Mesenchymal stem cell (in vitro differentiated cells and primary cell): ENCODE results near the gene PRKG1.

ENCODE experiments used
- DNase-seq: peaks from one replicate; pipeline ENCODE4 v3.0.0-alpha.2; 2013
- H2AFZ ChIP-seq: one replicate; pipeline ENCODE4 v1.6.1; 2013; ENCODE audit warnings: low read depth, mild to moderate bottlenecking, control low read depth, inconsistent platforms, low read length, moderate library complexity
- H2AK5ac ChIP-seq: 2 replicates; pipeline ENCODE4 v1.6.1; 2013; ENCODE audit warnings: low read length, moderate library complexity, mild to moderate bottlenecking, inconsistent platforms; ENCODE audit not compliant: severe bottlenecking
- H2BK120ac ChIP-seq: one replicate; pipeline ENCODE4 v1.6.1; 2013; ENCODE audit warnings: low read depth, mild to moderate bottlenecking, inconsistent platforms, low read length, moderate library complexity
- H2BK12ac ChIP-seq, 2 experiments: one replicate each; pipeline ENCODE4 v1.6.1; 2013; ENCODE audit warnings: inconsistent platforms in 2 of 2, low read length in 2 of 2, mild to moderate bottlenecking in 2 of 2, moderate library complexity in 2 of 2, control low read depth in 1 of 2
- H2BK15ac ChIP-seq: one replicate; pipeline ENCODE4 v1.6.1; 2013; ENCODE audit warnings: mild to moderate bottlenecking, low read depth, inconsistent platforms; ENCODE audit not compliant: poor library complexity, severe bottlenecking
- H2BK5ac ChIP-seq: 2 replicates; pipeline ENCODE4 v1.6.1; 2013; ENCODE audit warnings: low read depth, mild to moderate bottlenecking, low read length, control low read depth, inconsistent platforms; ENCODE audit not compliant: poor library complexity, severe bottlenecking
- H3K14ac ChIP-seq, 2 experiments: one replicate each; pipeline ENCODE4 v1.6.1; 2013; ENCODE audit warnings: inconsistent platforms in 2 of 2, low read length in 2 of 2, control low read depth in 1 of 2, mild to moderate bottlenecking in 1 of 2, moderate library complexity in 1 of 2
- H3K18ac ChIP-seq, 2 experiments: one replicate each; pipeline ENCODE4 v1.6.1; 2013; ENCODE audit warnings: inconsistent platforms in 2 of 2, low read length in 2 of 2, control low read depth in 1 of 2, low read depth in 1 of 2, mild to moderate bottlenecking in 1 of 2
- H3K23ac ChIP-seq, 2 experiments: one replicate each; pipeline ENCODE4 v1.6.1; 2013; ENCODE audit warnings: inconsistent platforms in 2 of 2, low read length in 2 of 2, mild to moderate bottlenecking in 2 of 2, moderate library complexity in 2 of 2, control low read depth in 1 of 2
- H3K27ac ChIP-seq: 2 replicates; pipeline ENCODE4 v1.5.1; 2013; ENCODE audit warnings: mild to moderate bottlenecking, moderate library complexity, low read length, control low read depth, inconsistent platforms; ENCODE audit not compliant: poor library complexity, severe bottlenecking
- H3K27me3 ChIP-seq, 2 experiments: 2 replicates each; pipeline versions ENCODE4 v1.6.1 to v1.7.0; 2013; ENCODE audit warnings: low read length in 2 of 2, mild to moderate bottlenecking in 2 of 2, moderate library complexity in 2 of 2, control low read depth in 1 of 2, inconsistent platforms in 1 of 2; ENCODE audit not compliant: control insufficient read depth in 1 of 2, insufficient read depth in 1 of 2
- H3K36me3 ChIP-seq, 2 experiments: 2 replicates each; pipeline versions ENCODE4 v1.6.1 to v1.7.0; 2013; ENCODE audit warnings: low read length in 2 of 2, control low read depth in 1 of 2, inconsistent platforms in 1 of 2, low read depth in 1 of 2, mild to moderate bottlenecking in 1 of 2; ENCODE audit not compliant: insufficient read depth in 2 of 2, control insufficient read depth in 1 of 2
- H3K4ac ChIP-seq, 2 experiments: one replicate each; pipeline ENCODE4 v1.6.1; 2013; ENCODE audit warnings: inconsistent platforms in 2 of 2, low read length in 2 of 2, mild to moderate bottlenecking in 2 of 2, moderate library complexity in 2 of 2, control low read depth in 1 of 2, low read depth in 1 of 2
- H3K4me1 ChIP-seq: 2 replicates; pipeline ENCODE4 v1.6.1; 2013; ENCODE audit warnings: low read depth, low read length, control low read depth; ENCODE audit not compliant: control insufficient read depth, insufficient read depth
- H3K4me2 ChIP-seq: 2 replicates; pipeline ENCODE4 v1.6.1; 2013; ENCODE audit warnings: low read length, mild to moderate bottlenecking, inconsistent platforms; ENCODE audit not compliant: poor library complexity, severe bottlenecking
- H3K4me3 ChIP-seq, 2 experiments: 2 replicates each; pipeline versions ENCODE4 v1.5.1 to v1.7.0; 2013; ENCODE audit warnings: low read length in 2 of 2, mild to moderate bottlenecking in 2 of 2, control low read depth in 1 of 2, low read depth in 1 of 2; ENCODE audit not compliant: insufficient read depth in 1 of 2
- H3K79me1 ChIP-seq: replicated peaks from 2 replicates; pipeline ENCODE4 v1.6.1; 2013; ENCODE audit warnings: mild to moderate bottlenecking, control low read depth, low read length, inconsistent platforms; ENCODE audit not compliant: poor library complexity, severe bottlenecking
- H3K9ac ChIP-seq: 2 replicates; pipeline ENCODE4 v1.7.0; 2013; ENCODE audit warnings: mild to moderate bottlenecking, low read length, moderate library complexity
- H3K9me3 ChIP-seq: 2 replicates; pipeline ENCODE4 v1.7.0; 2013; ENCODE audit warnings: mild to moderate bottlenecking, low read length; ENCODE audit not compliant: control insufficient read depth
- H4K8ac ChIP-seq: one replicate; pipeline ENCODE4 v1.6.1; 2013; ENCODE audit warnings: inconsistent platforms, mild to moderate bottlenecking, low read length, moderate library complexity
- H4K91ac ChIP-seq: one replicate; pipeline ENCODE4 v1.6.1; 2013; ENCODE audit warnings: mild to moderate bottlenecking, low read length, inconsistent platforms
- WGBS: methylation state at CpG from one replicate; pipeline ENCODE4 v1.1.7; 2013; ENCODE audit warnings: mixed read lengths; 5-methylcytosine and 5-hydroxymethylcytosine counted together

PRKG1 gene

DNA sequence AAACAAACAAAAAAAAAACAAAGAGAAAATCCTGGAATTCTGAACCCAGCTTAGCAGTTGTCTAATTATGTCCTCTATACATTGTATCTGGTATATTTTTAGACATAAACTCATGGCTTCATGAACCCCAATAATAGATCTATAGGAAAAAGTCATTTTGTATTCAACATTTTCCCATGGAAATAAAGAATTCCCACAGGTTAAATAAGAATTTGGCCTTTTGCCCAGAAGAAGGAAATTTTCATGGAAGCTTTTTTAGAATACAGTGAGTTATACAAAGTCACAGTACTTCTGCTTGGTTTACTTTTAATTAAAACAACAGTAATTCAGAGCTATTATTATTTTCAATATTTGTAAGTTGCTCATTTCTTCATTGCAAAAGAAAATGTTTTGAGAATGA, 2.1 kb upstream of the PRKG1 start:
- H3K4ac ChIP-seq, result no peak overlapping the region
- H3K4me1 ChIP-seq, result peaks cover 6% of the 10 kb centered on the region
- no peak overlapping the region for H4K8ac ChIP-seq
- H3K23ac ChIP-seq, result no peak overlapping the region
- no peak overlapping the region for H4K91ac ChIP-seq
- H2BK12ac ChIP-seq, result no peak overlapping the region
- no peak overlapping the region for H3K9ac ChIP-seq
- no peak overlapping the region for H3K18ac ChIP-seq
- H3K4me2 ChIP-seq, result no peak overlapping the region
- H2BK120ac ChIP-seq, result no peak overlapping the region
- peaks cover 0 to 6% of the 10 kb centered on the region in 2 experiments for H3K27me3 ChIP-seq
- DNase-seq, result no peak
- no peak overlapping the region for H2AFZ ChIP-seq
- no peak overlapping the region for H3K14ac ChIP-seq
- H3K9me3 ChIP-seq, result no peaks in the 10 kb centered on the region
- H2BK15ac ChIP-seq, result no peak overlapping the region
- H3K27ac ChIP-seq, result no peak overlapping the region
- no peak overlapping the region for H2AK5ac ChIP-seq
- no peaks in the 10 kb centered on the region for H3K36me3 ChIP-seq
- no peak overlapping the region for H3K4me3 ChIP-seq
- H3K79me1 ChIP-seq, result no peaks in the 10 kb centered on the region
- no peak overlapping the region for H2BK5ac ChIP-seq

DNA sequence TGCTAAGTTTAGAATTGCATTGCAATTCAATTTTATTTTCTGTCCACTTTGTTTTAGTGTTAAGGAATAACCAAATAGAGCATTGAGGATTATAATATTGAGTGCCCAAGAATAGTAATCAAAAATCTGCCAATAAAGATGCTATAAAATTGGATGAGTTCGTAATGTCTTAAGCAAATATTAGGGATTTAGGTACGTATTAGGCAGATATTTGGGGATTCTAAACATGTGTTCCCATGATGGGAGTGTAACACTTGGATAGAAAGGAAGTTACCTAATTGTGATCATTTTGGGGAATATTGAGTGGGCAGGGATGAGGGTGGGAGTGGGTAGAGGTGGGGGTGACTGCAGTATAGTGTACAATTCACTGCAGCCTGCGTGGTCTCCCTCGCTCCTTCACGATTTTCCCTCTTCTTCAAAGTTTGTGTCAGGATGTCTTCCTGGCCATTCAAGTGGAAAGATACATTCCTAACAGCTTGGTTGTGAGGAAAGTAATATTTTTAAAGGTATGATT, 1.3 kb upstream of the PRKG1 start:
- H3K4me2 ChIP-seq, result peak overlapping the region; percentile 5
- DNase-seq, result no peak
- H3K9me3 ChIP-seq, result no peaks in the 10 kb centered on the region
- no peak overlapping the region for H3K23ac ChIP-seq
- H3K27me3 ChIP-seq, result peaks cover 0 to 6% of the 10 kb centered on the region in 2 experiments
- H3K9ac ChIP-seq, result peak overlapping the region; percentile 78
- H2AFZ ChIP-seq, result no peak overlapping the region
- no peak overlapping the region for H2AK5ac ChIP-seq
- no peak overlapping the region for H2BK5ac ChIP-seq
- no peak overlapping the region for H3K27ac ChIP-seq
- peak overlapping the region in 1 of 2 experiments; percentile 97 for H3K4me3 ChIP-seq
- no peak overlapping the region for H3K14ac ChIP-seq
- no peaks in the 10 kb centered on the region for H3K36me3 ChIP-seq
- no peak overlapping the region for H3K4ac ChIP-seq
- WGBS, result 86% methylated on average over 3 of the region's 5 CpGs
- no peak overlapping the region for H4K91ac ChIP-seq
- H2BK12ac ChIP-seq, result no peak overlapping the region
- no peaks in the 10 kb centered on the region for H3K79me1 ChIP-seq
- H3K18ac ChIP-seq, result no peak overlapping the region
- H4K8ac ChIP-seq, result no peak overlapping the region
- H2BK120ac ChIP-seq, result no peak overlapping the region
- H3K4me1 ChIP-seq, result peaks cover 6% of the 10 kb centered on the region
- H2BK15ac ChIP-seq, result no peak overlapping the region

DNA sequence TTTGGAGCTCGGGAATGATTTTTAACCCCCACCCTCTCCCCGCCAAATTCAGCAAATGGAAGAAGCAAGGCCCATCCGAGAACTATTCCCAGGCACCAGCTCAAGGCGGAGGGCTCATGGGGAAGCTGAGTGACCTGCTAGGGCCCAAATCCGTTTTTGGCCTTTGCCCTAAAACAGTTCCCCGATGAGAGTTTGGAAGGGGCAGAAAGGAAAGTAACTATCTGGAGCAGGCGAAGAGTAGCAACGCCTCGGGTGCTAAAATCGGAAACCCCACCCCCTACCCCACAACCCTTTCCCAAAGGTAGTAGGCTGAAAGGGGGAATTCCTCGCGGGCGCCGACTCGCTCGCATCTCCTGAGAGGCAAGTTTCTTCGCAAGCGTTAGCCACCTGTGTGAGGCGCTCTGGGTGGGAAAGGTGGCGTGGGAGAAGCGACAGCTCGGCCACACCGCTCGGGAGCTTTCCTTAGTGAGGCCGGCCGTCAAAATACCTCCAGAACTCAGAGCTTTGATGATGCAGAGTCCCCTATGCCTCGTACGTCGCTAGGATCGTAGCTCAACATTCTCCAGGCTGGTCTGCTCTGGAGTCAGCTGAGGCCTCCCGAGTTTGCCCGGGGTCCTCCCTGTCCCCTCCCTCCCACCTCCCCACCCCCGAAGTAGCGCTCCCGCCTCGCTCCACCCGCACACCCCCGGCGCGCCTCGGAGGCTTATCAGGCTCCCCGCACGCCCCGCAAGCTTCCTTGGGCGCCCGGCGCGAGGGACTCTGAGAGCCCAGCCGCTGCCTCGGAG, 642 bp upstream of the PRKG1 start:
- H4K8ac ChIP-seq, result no peak overlapping the region
- peak; percentile 48 for DNase-seq

DNA sequence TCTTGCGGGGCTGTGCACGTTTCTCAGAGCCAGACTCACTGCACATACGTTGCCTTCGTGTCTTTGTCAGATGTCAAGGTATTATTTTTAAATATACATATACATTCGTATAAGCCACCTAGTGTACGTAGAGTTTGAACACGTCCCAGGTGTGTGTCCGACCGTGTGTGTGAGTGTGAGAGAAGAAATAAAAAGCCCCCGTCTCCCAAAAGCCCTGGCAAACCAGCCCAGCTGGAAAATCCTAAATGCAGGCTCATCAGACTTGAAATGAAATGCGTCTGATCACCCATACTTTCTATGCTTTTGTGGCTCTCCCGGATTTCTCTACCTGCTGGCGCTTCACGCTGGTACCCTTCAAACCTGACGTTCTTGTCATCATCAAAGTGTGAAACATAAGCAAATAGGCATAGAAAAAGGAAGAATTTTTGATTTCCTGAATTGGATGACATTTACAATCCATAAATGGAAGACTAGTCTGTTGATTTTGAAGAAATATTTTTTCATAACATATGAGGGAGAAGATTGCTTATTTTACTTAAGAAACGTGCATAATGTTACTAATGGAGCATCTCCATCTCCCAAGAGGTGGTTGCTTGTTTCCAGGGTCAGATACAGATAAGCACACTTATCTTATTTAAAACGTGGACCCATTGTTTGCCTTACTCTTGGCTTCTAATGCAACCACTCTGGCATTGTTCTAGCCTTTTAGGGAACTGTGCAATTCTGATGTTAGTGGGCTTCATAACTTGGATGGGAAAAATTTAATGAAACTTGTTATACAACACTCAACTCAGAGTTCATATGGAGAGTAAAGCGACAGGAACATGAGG, 971 bp downstream of the PRKG1 start:
- 45% methylated on average over 11 of the region's 18 CpGs for WGBS
- no peak overlapping the region for H2BK15ac ChIP-seq
- no peak overlapping the region for H3K27ac ChIP-seq
- no peak overlapping the region for H2BK12ac ChIP-seq
- H3K27me3 ChIP-seq, result peaks cover 0 to 6% of the 10 kb centered on the region in 2 experiments
- H3K4ac ChIP-seq, result no peak overlapping the region
- peaks cover 6% of the 10 kb centered on the region for H3K4me1 ChIP-seq
- H3K9me3 ChIP-seq, result no peaks in the 10 kb centered on the region
- H2BK120ac ChIP-seq, result no peak overlapping the region
- no peak overlapping the region for H3K14ac ChIP-seq
- peak overlapping the region; percentile 68 to 97 for H3K4me3 ChIP-seq
- no peaks in the 10 kb centered on the region for H3K79me1 ChIP-seq
- H2BK5ac ChIP-seq, result no peak overlapping the region
- no peak overlapping the region for H4K8ac ChIP-seq
- peak overlapping the region in 1 of 2 experiments; percentile 83 for H3K23ac ChIP-seq
- H3K36me3 ChIP-seq, result no peaks in the 10 kb centered on the region
- no peak overlapping the region for H2AFZ ChIP-seq
- peak overlapping the region; percentile 78 for H3K9ac ChIP-seq
- no peak overlapping the region for H3K18ac ChIP-seq
- H3K4me2 ChIP-seq, result peak overlapping the region; percentile 73
- no peak overlapping the region for H4K91ac ChIP-seq
- no peak overlapping the region for H2AK5ac ChIP-seq
- DNase-seq, result no peak

More for the DNA sequence above, 642 bp upstream of the PRKG1 start:
- H2BK120ac ChIP-seq, result no peak overlapping the region
- H2AFZ ChIP-seq, result no peak overlapping the region
- H3K9ac ChIP-seq, result peak overlapping the region; percentile 78
- WGBS, result 1% methylated on average over 29 of the region's 50 CpGs
- H3K4me3 ChIP-seq, result peak overlapping the region; percentile 68 to 97
- H3K4me1 ChIP-seq, result peaks cover 6% of the 10 kb centered on the region
- H2BK5ac ChIP-seq, result no peak overlapping the region
- H3K27ac ChIP-seq, result no peak overlapping the region
- H3K9me3 ChIP-seq, result no peaks in the 10 kb centered on the region
- no peak overlapping the region for H4K91ac ChIP-seq
- no peak overlapping the region for H3K23ac ChIP-seq
- H3K18ac ChIP-seq, result peak overlapping the region in 1 of 2 experiments; percentile 19
- no peak overlapping the region for H2BK15ac ChIP-seq
- no peak overlapping the region for H3K14ac ChIP-seq
- no peaks in the 10 kb centered on the region for H3K36me3 ChIP-seq
- peak overlapping the region; percentile 73 for H3K4me2 ChIP-seq
- no peak overlapping the region for H2AK5ac ChIP-seq
- H3K4ac ChIP-seq, result no peak overlapping the region
- no peak overlapping the region for H2BK12ac ChIP-seq
- no peaks in the 10 kb centered on the region for H3K79me1 ChIP-seq
- H3K27me3 ChIP-seq, result peaks cover 0 to 6% of the 10 kb centered on the region in 2 experiments
